Measurements from ENCODE around the gene MAP3K3. TPM values are rescaled to one million over a fixed set of nuclear protein-coding genes. Genes with fewer than 3 reads are reported as not detected.
A peak's percentile ranks its signal among the peaks of the same experiment; 100 is the strongest.

Gene MAP3K3
- total and polyA plus RNA-seq, 2 donors (not counting 3 experiments of a cell fraction or from before 2014, with no cell fraction given): 56.6 to 81.0 TPM

- Histone ChIP-seq H3K9ac (replicated peaks; ENCODE audit: extremely low read depth, insufficient read depth, low read length) (peak overlapping the region; percentile 79), H3K27ac (ENCODE audit: insufficient read depth, low read depth, low read length) (no peak overlapping the region), H3K36me3 (ENCODE audit: control insufficient read depth in 2 of 2, extremely low read depth in 1 of 2, insufficient read depth in 2 of 2, low read length in 2 of 2) (peaks cover 8 to 17% of the 10 kb centered on the region in 2 experiments), H3K4me1 (ENCODE audit: control insufficient read depth, extremely low read depth, insufficient read depth, low read length) (peaks cover 22% of the 10 kb centered on the region), H3K9me3 (replicated peaks; ENCODE audit: control insufficient read depth, insufficient read depth, low read length) (no peaks in the 10 kb centered on the region), H4K20me1 (replicated peaks; ENCODE audit: control insufficient read depth, extremely low read depth, insufficient read depth, low read length) (no peaks in the 10 kb centered on the region), H3K79me2 (ENCODE audit: control insufficient read depth, insufficient read depth, low read length) (peaks cover 8% of the 10 kb centered on the region), H3K9me1 (replicated peaks; ENCODE audit: control insufficient read depth, extremely low read depth, insufficient read depth, low read length) (no peaks in the 10 kb centered on the region), H3K27me3 (ENCODE audit: control insufficient read depth in 2 of 2, insufficient read depth in 2 of 2, low read length in 2 of 2) (no peaks in the 10 kb centered on the region), H3K4me3 (replicated peaks in 1 of 3; ENCODE audit: insufficient read depth in 1 of 3, low read depth in 1 of 3, low read length in 3 of 3) (peak overlapping the region; percentile 73 to 97 (median 81)), H3K4me2 (ENCODE audit: insufficient read depth, low read length) (peak overlapping the region; percentile 95), H2AFZ (ENCODE audit: low read depth, low read length) (peak overlapping the region; percentile 83)
- POLR2A ChIA-PET: interaction anchor here (0.6 to 1.3 kb wide), 2 partner anchors 18 to 73 kb away, joined by 3 read pairs; no protein-coding TSS in a partner anchor
- dilution Hi-C loops (cut with MboI; ENCODE audit: extremely low pct_ligation_motif_present, low sequenced_read_pairs) (no loop called here), intact Hi-C loops (cut with micrococcal nuclease) (loop anchor here (2.0 kb wide), 1 partner anchor 19 kb away; no protein-coding TSS in a partner anchor)
- CTCF ChIA-PET: interaction anchor here (0.6 to 4.2 kb wide), 3 partner anchors 11 to 176 kb away, joined by 3 to 29 read pairs (median 28); no protein-coding TSS in a partner anchor
- DNase-seq (ENCODE audit: low read depth, low spot score) (peak; percentile 21), FAIRE-seq (no peak)
- TSS peak; percentile 58 for BruUV-seq (replicated peaks)
- TF ChIP-seq GATA2 (IDR thresholded peaks at IDR 0.05; ENCODE audit: insufficient read depth, insufficient read length, low read depth, low read length): no peak
- no peak for TF ChIP-seq JUN (IDR thresholded peaks at IDR 0.05; ENCODE audit: borderline replicate concordance, insufficient read depth, insufficient read length, low read depth)
- TF ChIP-seq POLR2A (IDR thresholded peaks at IDR 0.05; ENCODE audit: low read depth, low read length): no peak
- no peak for TF ChIP-seq CTCF (IDR thresholded peaks at IDR 0.05; ENCODE audit: extremely low read depth in 1 of 2, insufficient read depth in 1 of 2, low read depth in 1 of 2, low read length in 2 of 2)
Measured at GRCh38 chr17:63601439-63602371, 20.5 kb upstream of the MAP3K3 start.
